Heart left ventricle (tissue), 16 donors: Measurements from ENCODE around the gene NCK2. TPM values are rescaled to one million over a fixed set of nuclear protein-coding genes. Genes with fewer than 3 reads are reported as not detected.

Experiments used
- ATAC-seq, 4 donors: fragments of 200-7000 bp; cut with Tn5 transposase; one replicate each; pipeline ENCODE4 v1.9.1; 2020 to 2022; ENCODE audit warnings: moderate library complexity in 4 of 4, mild to moderate bottlenecking in 3 of 4, moderate number of reproducible peaks in 1 of 4
- DNase-seq, 5 donors: peaks; one replicate each; pipeline ENCODE4 v3.0.0-alpha.2; 2020
- H3K27ac ChIP-seq, 12 donors: fragments of 200-600 bp; sonication (generic) in 4 of 12; one replicate each; pipeline versions ENCODE4 v1.5.0 to v1.8.0; 2016 to 2022; ENCODE audit warnings: mild to moderate bottlenecking in 2 of 12
- H3K27me3 ChIP-seq, 9 donors: fragments of 200-600 bp; sonication (generic) in 2 of 9; one replicate each; pipeline versions ENCODE4 v1.5.1 to v1.8.0; 2016 to 2022; ENCODE audit warnings: mild to moderate bottlenecking in 3 of 9
- H3K36me3 ChIP-seq, 9 donors: fragments of 200-600 bp; sonication (generic) in 2 of 9; one replicate each; pipeline versions ENCODE4 v1.5.0 to v1.8.0; 2018 to 2022; ENCODE audit warnings: mild to moderate bottlenecking in 2 of 9
- H3K4me1 ChIP-seq, 12 donors: fragments of 200-600 bp; sonication (generic) in 4 of 12; one replicate each; pipeline versions ENCODE4 v1.5.0 to v1.8.0; 2016 to 2022; ENCODE audit warnings: mild to moderate bottlenecking in 3 of 12
- H3K4me3 ChIP-seq, 12 donors: fragments of 200-600 bp; sonication (generic) in 4 of 12; one replicate each; pipeline versions ENCODE4 v1.5.0 to v1.8.0; 2017 to 2022; ENCODE audit warnings: mild to moderate bottlenecking in 9 of 12, moderate library complexity in 4 of 12
- H3K9me3 ChIP-seq, 12 donors: fragments of 200-600 bp; sonication (generic) in 4 of 12; one replicate each; pipeline versions ENCODE4 v1.5.0 to v1.8.0; 2016 to 2022; ENCODE audit warnings: mild to moderate bottlenecking in 1 of 12
- CTCF ChIP-seq, 12 donors: fragments of 200-600 bp; sonication (generic) in 4 of 12; IDR thresholded peaks; one replicate each; pipeline versions ENCODE4 v1.5.0 to v1.8.0; 2018 to 2022; ENCODE audit warnings: antibody characterized with exemption in 12 of 12, mild to moderate bottlenecking in 5 of 12
- POLR2A ChIP-seq, 2 donors: fragments of 450-650 bp; IDR thresholded peaks; one replicate each; pipeline ENCODE4 v1.6.1; 2017; ENCODE audit warnings: antibody characterized with exemption in 2 of 2, mild to moderate bottlenecking in 2 of 2, moderate library complexity in 2 of 2
- WGBS, 4 donors: extraction: QIAGEN DNeasy Blood & Tissue Kit in 2 of 4; methylation state at CpG; one replicate each; pipeline versions ENCODE4 v1.1.5 to v1.1.7; 2013 to 2018; 5-methylcytosine and 5-hydroxymethylcytosine counted together
- intact Hi-C, 10 donors: fragments of 100-400 bp; cut with DNase I; formaldehyde crosslinking; loops; one replicate each; pipeline versions ENCODE4 v1.11.1 to v1.14.2; 2022
- polyA plus RNA-seq, 2 donors: library from polyadenylated mRNA; stranded (reverse); fragments of 200-250 nt; gene quantifications; one replicate each; pipeline ENCODE4 v1.2.3, GENCODE V29; 2013
- total RNA-seq, 9 donors: library from RNA; depleted of rRNA in 2 of 9; stranded (reverse); fragments of >200 nt in 2 of 9; fragmentation: NEBNext Ultra II Directional in 3 of 9; extraction: Animal tissue kit (Norgen Biotek cat#: 25700) in 3 of 9; gene quantifications; one replicate each; pipeline versions ENCODE4 v1.1.0 to v1.2.4, GENCODE V29; 2016 to 2023
- donor health status: ischemic (EF 13 %, LVEDD 7.1; RV severe dilation, severe dysfunction).
- donor health status: healthy with polysubstance abuse.
- donor health status: DM: no; HTN: yes; CAD: no.
- donor health status: DM: no; HTN: no; CAD: no.
- donor health status: ischemic (EF 25% LVEDD 6.9; RV normal size, moderate dysfunction).
- donor health status: ischemic (EF 25% LVEDD 5.7; RV mildly dilated, moderate dysfunction).
- donor health status: healthy.
- donor health status: DM: yes; HTN: yes; CAD: no.
- donor health status: ischemic (EF 35%, LVEDD 5.7; RV mildly dilated, moderate dysfunction).
- donor health status: nonischemic (EF 11% LVEDD 7.7; RV severe dilation, severe dysfunction).
- donor health status: DM: yes; HTN: yes; CAD: no.
- donor health status: PGD.
- donor health status: ischemic (EF 29% LVEDD 5.4; RV normal size, mild dysfunction).
- donor health status: nonischemic (EF 23%, LVEDD 6.1; RV moderate dilation, normal function).

NCK2 gene
- total and polyA plus RNA-seq, 11 donors: 22.6 to 54.2 (median 33.4) TPM

DNA sequence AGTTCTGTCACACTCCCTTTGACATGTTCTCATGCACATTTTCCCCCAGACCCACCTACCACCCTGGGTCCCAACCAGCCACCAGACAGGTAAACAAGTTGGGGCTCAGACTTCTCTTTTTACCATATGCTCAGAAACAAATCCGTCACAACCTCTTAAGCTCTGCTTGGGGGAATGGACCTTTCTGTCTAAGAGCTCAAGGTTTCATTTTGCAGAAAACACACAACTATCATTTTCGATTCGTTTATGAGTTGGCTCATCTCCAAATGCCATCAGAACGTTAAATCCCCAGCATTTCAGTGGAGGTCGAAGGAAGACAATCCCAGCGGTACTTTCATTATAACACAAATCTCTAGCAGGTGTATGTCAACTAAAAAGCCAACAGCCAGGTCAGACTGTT, 30.6 kb upstream of the NCK2 start:
- 86 to 93% (median 89%) methylated on average over 6 of the region's 6 CpGs for WGBS, 4 donors

GRCh38 chr2:105718846-105719481, 25.7 kb upstream of the NCK2 start:
- Histone ChIP-seq H3K4me1 (no peaks in the 10 kb centered on the region), H3K4me3 (no peak overlapping the region), H3K36me3 (no peaks in the 10 kb centered on the region), H3K9me3 (no peaks in the 10 kb centered on the region), H3K27ac (no peak overlapping the region), H3K27me3 (no peaks in the 10 kb centered on the region)
- DNase-seq: no peak
- 55 to 75% (median 61%) methylated on average over 8 of the region's 8 CpGs for WGBS, 4 donors
- TF ChIP-seq CTCF (IDR thresholded peaks at IDR 0.05) (no peak), POLR2A (IDR thresholded peaks at IDR 0.05) (no peak)
- no peak for ATAC-seq
- intact Hi-C loops: no loop called here

More for the DNA sequence above, 30.6 kb upstream of the NCK2 start:
- no peak for DNase-seq
- intact Hi-C loops: no loop called here
- TF ChIP-seq POLR2A (IDR thresholded peaks at IDR 0.05) (no peak), CTCF (IDR thresholded peaks at IDR 0.05) (no peak)
- Histone ChIP-seq H3K9me3 (no peaks in the 10 kb centered on the region), H3K36me3 (no peaks in the 10 kb centered on the region), H3K27me3 (no peaks in the 10 kb centered on the region), H3K4me1 (peaks cover 0 to 4% (median 0%) of the 10 kb centered on the region in 12 donors), H3K4me3 (no peak overlapping the region), H3K27ac (no peak overlapping the region)
- ATAC-seq: no peak

GRCh38 chr2:105721991-105722511, 22.7 kb upstream of the NCK2 start:
- intact Hi-C loops: no loop called here
- Histone ChIP-seq H3K9me3 (peaks cover 0 to 4% (median 0%) of the 10 kb centered on the region in 12 donors), H3K27ac (no peak overlapping the region), H3K4me1 (no peaks in the 10 kb centered on the region), H3K27me3 (no peaks in the 10 kb centered on the region), H3K36me3 (no peaks in the 10 kb centered on the region), H3K4me3 (no peak overlapping the region)
- WGBS, 4 donors: 80 to 91% (median 83%) methylated on average over 8 of the region's 8 CpGs
- no peak for TF ChIP-seq POLR2A (IDR thresholded peaks at IDR 0.05)
- TF ChIP-seq CTCF (IDR thresholded peaks at IDR 0.05): no peak
- DNase-seq (no peak), ATAC-seq (no peak)

- Histone ChIP-seq H3K9me3 (peaks cover 0 to 11% (median 3%) of the 10 kb centered on the region in 12 donors), H3K4me3 (no peak overlapping the region), H3K4me1 (no peaks in the 10 kb centered on the region), H3K27me3 (no peaks in the 10 kb centered on the region), H3K36me3 (no peaks in the 10 kb centered on the region), H3K27ac (no peak overlapping the region)
- 87 to 98% (median 95%) methylated on average over 10 to 11 of the region's 11 CpGs for whole genome bisulfite sequencing, 4 donors
- intact Hi-C loops: no loop called here
- ATAC-seq (no peak), DNase-seq (no peak)
- TF ChIP-seq CTCF (IDR thresholded peaks at IDR 0.05) (no peak), POLR2A (IDR thresholded peaks at IDR 0.05) (no peak)
These were observed 21.9 kb upstream of the NCK2 start for GRCh38 chr2:105722726-105723297.
